Measurements from ENCODE around the gene TRAM2. TPM values are rescaled to one million over a fixed set of nuclear protein-coding genes. Genes with fewer than 3 reads are reported as not detected.
A peak's percentile ranks its signal among the peaks of the same experiment; 100 is the strongest.

The TRAM2 gene
- total and polyA plus RNA-seq, 2 of the 4 experiments (the other 2 are of a cell fraction) = 77.2 to 95.7 TPM

DNA sequence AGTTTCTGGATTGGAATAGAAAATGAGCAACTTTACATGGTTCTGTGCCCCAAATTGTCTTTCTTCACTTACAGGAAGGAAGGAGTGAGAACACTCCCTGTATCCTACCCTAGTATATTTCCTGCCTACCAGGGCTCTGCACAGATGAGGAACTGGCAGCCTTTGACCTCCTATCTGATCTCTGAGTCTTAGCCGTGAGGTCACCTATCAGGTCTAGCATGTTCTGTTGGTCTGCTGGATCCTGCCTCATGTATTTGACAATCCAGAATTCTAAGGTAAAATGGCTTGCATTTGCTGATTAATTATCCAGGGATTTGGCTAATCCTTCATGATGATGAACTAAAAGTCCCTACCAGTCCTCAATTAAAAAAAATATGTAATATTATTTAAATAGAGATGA, 35.0 kb upstream of the TRAM2 start:
- H3K4me1 ChIP-seq (ENCODE audit: control insufficient read depth, insufficient read depth, low read length) = peaks cover 20% of the 10 kb centered on the region
- ATAC-seq (ENCODE audit: low read depth) = no peak
- WGBS, 2 experiments (ENCODE audit: extremely low coverage in 2 of 2, insufficient read length in 1 of 2) = no CpG with 5 or more reads among the region's 1 CpG
- no peak overlapping the region for H2AFZ ChIP-seq (replicated peaks; ENCODE audit: low read length, poor library complexity)
- H2BK15ac ChIP-seq (ENCODE audit: low read depth, low read length) = peak overlapping the region; percentile 84; the same call in 2 of the 3 replicates
- no peaks in the 10 kb centered on the region for H3K27me3 ChIP-seq (ENCODE audit: control insufficient read depth, insufficient read depth, low read length)
- peak overlapping the region; percentile 90 for H2AK5ac ChIP-seq (ENCODE audit: low read depth, low read length)
- H3K23ac ChIP-seq (ENCODE audit: low read depth, low read length) = 0 out of 2 replicates have a peak overlapping the region, but pooled peaks have one; percentile 18
- H2BK20ac ChIP-seq (ENCODE audit: low read depth, low read length) = peak overlapping the region; percentile 41
- TF ChIP-seq RAD21 (IDR thresholded peaks at IDR 0.05; ENCODE audit: low read length) = no peak
- peak overlapping the region; percentile 80 for H3K4ac ChIP-seq (ENCODE audit: low read depth, low read length)
- ChIA-PET CTCF (no interaction called here), POLR2A (ENCODE audit: unreplicated experiment) (interaction anchor here (1.0 kb wide), 1 partner anchor 36 kb away, joined by 3 read pairs; no protein-coding TSS in a partner anchor)
- H3K9ac ChIP-seq (ENCODE audit: low read depth, low read length) = no peak overlapping the region
- no peaks in the 10 kb centered on the region for H4K20me1 ChIP-seq (ENCODE audit: insufficient read depth, low read length)
- H2AK9ac ChIP-seq (replicated peaks; ENCODE audit: low read depth, low read length, poor library complexity) = no peak overlapping the region
- no peak overlapping the region for H3K4me2 ChIP-seq (ENCODE audit: low read depth, low read length)
- H4K8ac ChIP-seq (ENCODE audit: low read depth in 2 of 2, low read length in 2 of 2) = peak overlapping the region; percentile 46 to 69
- no peaks in the 10 kb centered on the region for H3K36me3 ChIP-seq (ENCODE audit: control insufficient read depth, insufficient read depth, low read length)
- BruUV-seq (replicated peaks) = no TSS peak
- H3K56ac ChIP-seq (ENCODE audit: extremely low read depth, insufficient read depth, low read length) = 0 out of 2 replicates have a peak overlapping the region, but pooled peaks have one; percentile 2
- DNase-seq = no peak
- 0 out of 4 replicates have a peak, but pooled peaks cover 0 to 5% of the 10 kb centered on the region in 2 experiments for H3K79me1 ChIP-seq (ENCODE audit: low read depth in 1 of 2, low read length in 2 of 2)
- H4K5ac ChIP-seq (ENCODE audit: low read depth, low read length) = peak overlapping the region; percentile 62; the same call in 1 of the 2 replicates
- H2BK5ac ChIP-seq (ENCODE audit: low read depth, low read length, poor library complexity, severe bottlenecking) = peak overlapping the region; percentile 55
- intact Hi-C loops (cut with micrococcal nuclease) (loop anchor here (5.0 kb wide), 1 partner anchor 35 kb away; no protein-coding TSS in a partner anchor), dilution Hi-C loops (cut with HindIII; ENCODE audit: low sequenced_read_pairs, unreplicated experiment) (no loop called here), in situ Hi-C loops (cut with MboI; ENCODE audit: low sequenced_read_pairs) (no loop called here)
- no peak overlapping the region for H3K4me3 ChIP-seq (ENCODE audit: insufficient read depth, low read depth, low read length)
- peak overlapping the region; percentile 67; the same call in 1 of the 2 replicates for H3K27ac ChIP-seq (ENCODE audit: insufficient read depth, low read length)
- peak overlapping the region; percentile 54 for H3K14ac ChIP-seq (replicated peaks; ENCODE audit: low read depth, low read length)
- H3K18ac ChIP-seq (ENCODE audit: low read depth, low read length) = peak overlapping the region; percentile 74; the same call in 1 of the 2 replicates
- peaks cover 18% of the 10 kb centered on the region for H3K9me1 ChIP-seq (ENCODE audit: insufficient read depth, low read length)
- no peaks in the 10 kb centered on the region for H3K9me3 ChIP-seq (ENCODE audit: control insufficient read depth, insufficient read depth, low read length)
- H2BK120ac ChIP-seq (ENCODE audit: low read depth, low read length) = peak overlapping the region; percentile 79
- peak overlapping the region; percentile 85 for H4K91ac ChIP-seq (ENCODE audit: insufficient read depth, low read depth, low read length)

Measured in IMR-90 (cell line).